OCI-LY7 (cell line): ENCODE measurements around the gene ITGB6. TPM values are rescaled to one million over a fixed set of nuclear protein-coding genes. Genes with fewer than 3 reads are reported as not detected.

Experiments used
- BruUV-seq: library from RNA; stranded (reverse); fragments of 400-500 nt; replicated peaks from 2 replicates; lab custom pipeline; 2021; lab: Mats Ljungman, UMichigan
- CTCF ChIA-PET: fragments of 300-600 bp; sonication (Branson Sonifier 250); formaldehyde crosslinking; loops from one replicate; lab custom pipeline; 2022; ENCODE audit warnings: antibody characterized with exemption; ENCODE audit not compliant: unreplicated experiment; lab: Charles Lee
- POLR2A ChIA-PET: fragments of 300-600 bp; sonication (Branson Sonifier 250); formaldehyde crosslinking; loops from one replicate; lab custom pipeline; 2022; ENCODE audit warnings: antibody characterized with exemption; lab: Charles Lee
- DNase-seq: peaks from one replicate; pipeline ENCODE4 v3.0.0-alpha.2; 2015; ENCODE audit warnings: low spot score
- H2AFZ ChIP-seq: fragments of 200-600 bp; sonication (generic), shearing (Covaris generic); 2 replicates; pipeline ENCODE4 v1.6.1; 2014; ENCODE audit warnings: mild to moderate bottlenecking, antibody characterized with exemption, low read length, moderate library complexity
- H3K27ac ChIP-seq: fragments of 200-600 bp; sonication (generic); 2 replicates; pipeline ENCODE4 v1.5.1; 2014; ENCODE audit warnings: mixed run types, low read depth, mild to moderate bottlenecking, moderate library complexity, low read length, inconsistent platforms; ENCODE audit not compliant: poor library complexity, severe bottlenecking
- H3K36me3 ChIP-seq: fragments of 200-600 bp; sonication (generic); 2 replicates; pipeline ENCODE4 v1.6.1; 2014; ENCODE audit warnings: mild to moderate bottlenecking, antibody characterized with exemption, low read length, moderate library complexity, mixed read lengths; ENCODE audit not compliant: insufficient read depth
- H3K4me1 ChIP-seq: fragments of 200-600 bp; sonication (generic); 2 replicates; pipeline ENCODE4 v1.5.1; 2014; ENCODE audit warnings: mild to moderate bottlenecking, low read length; ENCODE audit not compliant: insufficient read depth, poor library complexity, severe bottlenecking
- H3K4me2 ChIP-seq: fragments of 200-600 bp; sonication (generic); 2 replicates; pipeline ENCODE4 v1.6.1; 2014; ENCODE audit warnings: mild to moderate bottlenecking, low read length
- H3K4me3 ChIP-seq: fragments of 200-600 bp; sonication (generic); 2 replicates; pipeline ENCODE4 v1.5.1; 2014; ENCODE audit warnings: mild to moderate bottlenecking, low read depth, low read length; ENCODE audit not compliant: poor library complexity, severe bottlenecking
- H3K79me2 ChIP-seq: fragments of 200-600 bp; sonication (generic); 2 replicates; pipeline ENCODE4 v1.6.1; 2016; ENCODE audit warnings: low read depth, mild to moderate bottlenecking, low read length, moderate library complexity, mixed read lengths; ENCODE audit not compliant: insufficient read depth
- H3K9me2 ChIP-seq: fragments of 200-600 bp; sonication (generic); 2 replicates; pipeline ENCODE4 v1.6.1; 2016; ENCODE audit warnings: mild to moderate bottlenecking, low read length, mixed read lengths; ENCODE audit not compliant: insufficient read depth
- H3K9me3 ChIP-seq: fragments of 200-600 bp; sonication (generic); 2 replicates; pipeline ENCODE4 v1.6.1; 2014; ENCODE audit warnings: mild to moderate bottlenecking, mixed run types, low read length, mixed read lengths
- H4K20me1 ChIP-seq: fragments of 200-600 bp; sonication (generic); 2 replicates; pipeline ENCODE4 v1.6.1; 2014; ENCODE audit warnings: mild to moderate bottlenecking, antibody characterized with exemption, low read length, moderate library complexity, mixed read lengths; ENCODE audit not compliant: insufficient read depth
- EZH2phosphoT487 ChIP-seq: fragments of 200-600 bp; sonication (generic); IDR thresholded peaks from 2 replicates; pipeline ENCODE4 v1.6.1; 2018; ENCODE audit warnings: low read depth, borderline replicate concordance, mild to moderate bottlenecking, mixed run types, antibody characterized with exemption, low read length, moderate library complexity, mixed read lengths
- intact Hi-C: fragments of 100-400 bp; cut with micrococcal nuclease; formaldehyde crosslinking; loops from one replicate; pipeline ENCODE4 v1.10.0; 2022; ENCODE audit not compliant: unreplicated experiment
- total RNA-seq, 2 experiments: library from RNA; depleted of rRNA in 1 of 2; stranded (reverse); fragments of >200 nt in 1 of 2; shearing (Covaris generic) in 1 of 2; gene quantifications; 2 replicates each; pipeline ENCODE4 v1.2.3, GENCODE V29; 2014 to 2022
- TF ChIP-seq, protein P1 (sequence below): fragments of 200-600 bp; sonication (generic); conservative IDR thresholded peaks from 2 replicates; pipeline ENCODE4 v1.5.1; 2014; ENCODE audit warnings: mild to moderate bottlenecking, antibody characterized with exemption, low read length, moderate library complexity, mixed read lengths

ITGB6 gene
- total RNA-seq, 2 experiments from 2014 or later, result not detected

GRCh38 chr2:160139991-160140390 lies 60.1 kb downstream of the ITGB6 start:
- BruUV-seq, result no TSS peak
- TF ChIP-seq EZH2phosphoT487, result no peak
- no peaks in the 10 kb centered on the region for H3K4me1 ChIP-seq
- DNase-seq, result no peak
- H3K4me3 ChIP-seq, result no peak overlapping the region
- no peaks in the 10 kb centered on the region for H3K9me3 ChIP-seq
- H3K4me2 ChIP-seq, result no peak overlapping the region
- intact Hi-C loops, result loop anchor here (10.0 kb wide), 1 partner anchor 565 kb away; no protein-coding TSS in a partner anchor
- H3K79me2 ChIP-seq, result no peaks in the 10 kb centered on the region
- CTCF ChIA-PET, result no interaction called here
- H3K9me2 ChIP-seq, result no peaks in the 10 kb centered on the region
- POLR2A ChIA-PET, result interaction anchor here (0.5 to 1.8 kb wide), 6 partner anchors 9 to 1010 kb away, joined by 3 to 5 read pairs (median 3); no protein-coding TSS in a partner anchor
- no peaks in the 10 kb centered on the region for H3K36me3 ChIP-seq
- no peak overlapping the region for H2AFZ ChIP-seq
- H3K27ac ChIP-seq, result no peak overlapping the region
- H4K20me1 ChIP-seq, result no peaks in the 10 kb centered on the region

DNA sequence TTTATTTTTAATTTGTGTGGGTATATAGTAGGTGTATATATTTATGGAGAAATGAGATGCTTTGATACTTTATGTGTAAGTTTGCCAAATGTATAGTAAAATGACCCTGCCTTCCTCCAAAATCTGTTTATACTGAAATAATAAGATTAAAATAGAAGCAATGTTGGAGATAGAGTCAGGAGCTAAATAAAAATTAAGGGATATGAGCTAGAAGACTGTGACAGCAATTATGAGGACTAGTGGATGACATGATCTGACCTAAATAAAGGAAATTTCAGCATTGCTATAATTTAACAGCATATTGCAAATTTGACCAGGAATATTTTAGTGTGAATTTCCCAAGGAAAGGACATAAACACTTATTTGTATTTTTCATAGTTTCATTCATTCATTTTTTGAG lies 60.7 kb downstream of the ITGB6 start:
- intact Hi-C loops, result no loop called here
- H4K20me1 ChIP-seq, result no peaks in the 10 kb centered on the region
- no peaks in the 10 kb centered on the region for H3K4me1 ChIP-seq
- H2AFZ ChIP-seq, result no peak overlapping the region
- no peaks in the 10 kb centered on the region for H3K9me2 ChIP-seq
- no peak overlapping the region for H3K27ac ChIP-seq
- TF ChIP-seq, protein P1, sequence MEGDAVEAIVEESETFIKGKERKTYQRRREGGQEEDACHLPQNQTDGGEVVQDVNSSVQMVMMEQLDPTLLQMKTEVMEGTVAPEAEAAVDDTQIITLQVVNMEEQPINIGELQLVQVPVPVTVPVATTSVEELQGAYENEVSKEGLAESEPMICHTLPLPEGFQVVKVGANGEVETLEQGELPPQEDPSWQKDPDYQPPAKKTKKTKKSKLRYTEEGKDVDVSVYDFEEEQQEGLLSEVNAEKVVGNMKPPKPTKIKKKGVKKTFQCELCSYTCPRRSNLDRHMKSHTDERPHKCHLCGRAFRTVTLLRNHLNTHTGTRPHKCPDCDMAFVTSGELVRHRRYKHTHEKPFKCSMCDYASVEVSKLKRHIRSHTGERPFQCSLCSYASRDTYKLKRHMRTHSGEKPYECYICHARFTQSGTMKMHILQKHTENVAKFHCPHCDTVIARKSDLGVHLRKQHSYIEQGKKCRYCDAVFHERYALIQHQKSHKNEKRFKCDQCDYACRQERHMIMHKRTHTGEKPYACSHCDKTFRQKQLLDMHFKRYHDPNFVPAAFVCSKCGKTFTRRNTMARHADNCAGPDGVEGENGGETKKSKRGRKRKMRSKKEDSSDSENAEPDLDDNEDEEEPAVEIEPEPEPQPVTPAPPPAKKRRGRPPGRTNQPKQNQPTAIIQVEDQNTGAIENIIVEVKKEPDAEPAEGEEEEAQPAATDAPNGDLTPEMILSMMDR, result no peak
- H3K9me3 ChIP-seq, result no peaks in the 10 kb centered on the region
- H3K79me2 ChIP-seq, result no peaks in the 10 kb centered on the region
- H3K4me3 ChIP-seq, result no peak overlapping the region
- ChIA-PET CTCF (no interaction called here), POLR2A (interaction anchor here (0.8 to 1.2 kb wide), 2 partner anchors 61 to 86 kb away, joined by 3 read pairs; no protein-coding TSS in a partner anchor)
- BruUV-seq, result no TSS peak
- DNase-seq, result no peak
- no peaks in the 10 kb centered on the region for H3K36me3 ChIP-seq
- no peak overlapping the region for H3K4me2 ChIP-seq

GRCh38 chr2:160138406-160138805 lies 61.7 kb downstream of the ITGB6 start:
- no peak overlapping the region for H3K27ac ChIP-seq
- H3K9me2 ChIP-seq, result no peaks in the 10 kb centered on the region
- H3K4me2 ChIP-seq, result no peak overlapping the region
- H3K79me2 ChIP-seq, result no peaks in the 10 kb centered on the region
- H3K36me3 ChIP-seq, result no peaks in the 10 kb centered on the region
- no peaks in the 10 kb centered on the region for H3K4me1 ChIP-seq
- BruUV-seq, result no TSS peak
- H3K9me3 ChIP-seq, result no peaks in the 10 kb centered on the region
- no peaks in the 10 kb centered on the region for H4K20me1 ChIP-seq
- POLR2A ChIA-PET, result interaction anchor here (0.6 to 0.8 kb wide), 3 partner anchors 20 to 570 kb away, joined by 3 read pairs; no protein-coding TSS in a partner anchor
- TF ChIP-seq, protein P1, result no peak
- no peak for TF ChIP-seq EZH2phosphoT487
- no peak overlapping the region for H2AFZ ChIP-seq
- no peak for DNase-seq
- no peak overlapping the region for H3K4me3 ChIP-seq
- intact Hi-C loops, result no loop called here
- CTCF ChIA-PET, result no interaction called here
